GM12878 (cell line): ENCODE data around the gene CREB3L4.

ENCODE experiments used
- BHLHE40 ChIP-seq, 2 experiments: fragments of 450-650 bp in 1 of 2; IDR thresholded peaks; 2 replicates each; pipeline ENCODE4 v1.6.1; 2011 to 2017; ENCODE audit warnings: low read depth in 2 of 2, borderline replicate concordance in 1 of 2, improper control_type of control experiment in 1 of 2, low read length in 1 of 2, mild to moderate bottlenecking in 1 of 2
- CTCF ChIP-seq, 3 experiments: IDR thresholded peaks in 2 of 3; conservative IDR thresholded peaks in 1 of 3; 2 replicates each; pipeline ENCODE4 v1.5.1; 2011; ENCODE audit warnings: low read depth in 3 of 3, low read length in 3 of 3, mild to moderate bottlenecking in 3 of 3, control low read depth in 2 of 3, moderate library complexity in 2 of 3, inconsistent platforms in 1 of 3, mixed read lengths in 1 of 3; ENCODE audit not compliant: control insufficient read depth in 2 of 3, insufficient read depth in 1 of 3; ENCODE audit errors: extremely low read depth in 1 of 3
- EZH2 ChIP-seq: IDR thresholded peaks from 2 replicates; pipeline ENCODE4 v1.6.1; 2012; ENCODE audit warnings: low read depth, mild to moderate bottlenecking, control low read depth, inconsistent platforms, low read length, borderline replicate concordance; ENCODE audit not compliant: control insufficient read depth
- GATAD2B ChIP-seq: fragments of 450-650 bp; conservative IDR thresholded peaks from 2 replicates; pipeline ENCODE4 v1.6.1; 2017; ENCODE audit warnings: low read depth, mild to moderate bottlenecking, moderate library complexity
- KDM1A ChIP-seq: fragments of 200-600 bp; sonication (generic); IDR thresholded peaks from 2 replicates; pipeline ENCODE4 v1.6.1; 2016; ENCODE audit warnings: borderline replicate concordance
- PKNOX1 ChIP-seq: fragments of 450-650 bp; IDR thresholded peaks from 2 replicates; pipeline ENCODE4 v1.6.1; 2016; ENCODE audit warnings: mild to moderate bottlenecking
- POLR2A ChIP-seq: IDR thresholded peaks from 2 replicates; pipeline ENCODE4 v1.6.1; 2011; ENCODE audit warnings: low read depth, mild to moderate bottlenecking, low read length
- POLR2AphosphoS5 ChIP-seq: IDR thresholded peaks from 2 replicates; pipeline ENCODE4 v1.6.1; 2011; ENCODE audit warnings: mild to moderate bottlenecking, low read length, inconsistent platforms
- RAD51 ChIP-seq: fragments of 450-650 bp; IDR thresholded peaks from 2 replicates; pipeline ENCODE4 v1.6.1; 2016; ENCODE audit warnings: moderate library complexity, mild to moderate bottlenecking, inconsistent platforms
- REST ChIP-seq: IDR thresholded peaks from 2 replicates; pipeline ENCODE4 v1.6.1; 2012; ENCODE audit warnings: mild to moderate bottlenecking, low read depth, low read length
- TCF3 ChIP-seq: IDR thresholded peaks from 2 replicates; pipeline ENCODE4 v1.6.1; 2012; ENCODE audit warnings: low read depth, mild to moderate bottlenecking, low read length, borderline replicate concordance; ENCODE audit not compliant: insufficient read depth
- USF2 ChIP-seq: IDR thresholded peaks from 2 replicates; pipeline ENCODE4 v1.6.1; 2011; ENCODE audit warnings: low read depth, low read length, improper control_type of control experiment, borderline replicate concordance
- ZNF622 ChIP-seq: fragments of 450-650 bp; IDR thresholded peaks from 2 replicates; pipeline ENCODE4 v1.6.1; 2017; ENCODE audit warnings: mild to moderate bottlenecking, inconsistent platforms

- TF ChIP-seq REST (no peak), ZNF622 (no peak), PKNOX1 (no peak), RAD51 (no peak), TCF3 (no peak), POLR2A (no peak), POLR2AphosphoS5 (no peak), EZH2 (no peak), BHLHE40 (IDR thresholded peaks at IDR 0.05; ENCODE audit: borderline replicate concordance in 1 of 2, low read depth in 2 of 2, low read length in 1 of 2) (no peak), KDM1A (no peak), USF2 (no peak), GATAD2B (no peak), CTCF (IDR thresholded peaks at IDR 0.05 in 2 of 3, conservative IDR thresholded peaks at IDR 0.05 in 1 of 3; ENCODE audit: control insufficient read depth in 2 of 3, extremely low read depth in 1 of 3, insufficient read depth in 1 of 3, low read depth in 3 of 3, low read length in 3 of 3) (no peak)
These were observed 28.2 kb upstream of the CREB3L4 start for GRCh38 chr1:153939476-153939875.
